Endothelial cell of umbilical vein (primary cell): Measurements from ENCODE around the gene USP19. TPM values are rescaled to one million over a fixed set of nuclear protein-coding genes. Genes with fewer than 3 reads are reported as not detected.

Experiments used
- BruUV-seq: library from RNA; stranded (reverse); fragments of 400-500 nt; replicated peaks from 2 replicates; lab custom pipeline; 2021; lab: Mats Ljungman, UMichigan
- CTCF ChIA-PET: fragments of 300-600, 350-600 bp; sonication (Branson Sonifier 250); formaldehyde crosslinking; loops from one replicate; lab custom pipeline; 2021; ENCODE audit warnings: antibody characterized with exemption, inconsistent platforms; lab: Charles Lee
- POLR2A ChIA-PET: fragments of 300-600, 350-600 bp; sonication (Branson Sonifier 250); formaldehyde crosslinking; loops from one replicate; lab custom pipeline; 2021; ENCODE audit warnings: antibody characterized with exemption, inconsistent platforms; lab: Charles Lee
- DNase-seq: peaks from one replicate; pipeline ENCODE4 v3.0.0-alpha.2; 2011; ENCODE audit warnings: low read depth, low spot score
- FAIRE-seq: peaks from 2 replicates; lab custom pipeline; 2011; peaks lifted over from hg19 to GRCh38; lab: Jason Lieb, UNC
- H2AFZ ChIP-seq: 2 replicates; pipeline ENCODE4 v1.6.0; 2012; ENCODE audit warnings: low read depth, low read length, control low read depth, inconsistent platforms
- H3K27ac ChIP-seq: 2 replicates; pipeline ENCODE4 v1.5.1; 2011; ENCODE audit warnings: low read depth, mild to moderate bottlenecking, control low read depth, low read length, moderate library complexity; ENCODE audit not compliant: insufficient read depth
- H3K27me3 ChIP-seq, 2 experiments: 2 replicates each; pipeline versions ENCODE4 v1.6.0 to v1.6.1; 2011; ENCODE audit warnings: low read length in 2 of 2, mixed read lengths in 1 of 2; ENCODE audit not compliant: control insufficient read depth in 2 of 2, insufficient read depth in 2 of 2
- H3K36me3 ChIP-seq, 2 experiments: 2 replicates in 1 of 2; 3 replicates in 1 of 2; pipeline ENCODE4 v1.5.1; 2011; ENCODE audit warnings: low read length in 2 of 2, mild to moderate bottlenecking in 1 of 2, moderate library complexity in 1 of 2; ENCODE audit not compliant: control insufficient read depth in 2 of 2, insufficient read depth in 2 of 2; ENCODE audit errors: extremely low read depth in 1 of 2
- H3K4me1 ChIP-seq: 3 replicates; pipeline ENCODE4 v1.5.1; 2011; ENCODE audit warnings: mild to moderate bottlenecking, low read length; ENCODE audit not compliant: control insufficient read depth, insufficient read depth; ENCODE audit errors: extremely low read depth
- H3K4me2 ChIP-seq: 2 replicates; pipeline ENCODE4 v1.6.1; 2011; ENCODE audit warnings: low read length, control low read depth, mixed read lengths; ENCODE audit not compliant: insufficient read depth
- H3K4me3 ChIP-seq, 3 experiments: fragments of 200-600 bp in 1 of 3; sonication (generic), shearing (Covaris generic) in 1 of 3; replicated peaks in 1 of 3; 2 replicates each; pipeline ENCODE4 v1.5.1; 2011 to 2016; ENCODE audit warnings: control low read depth in 3 of 3, low read length in 3 of 3, mild to moderate bottlenecking in 2 of 3, inconsistent platforms in 1 of 3, low read depth in 1 of 3, moderate library complexity in 1 of 3; ENCODE audit not compliant: insufficient read depth in 1 of 3
- H3K79me2 ChIP-seq: 2 replicates; pipeline ENCODE4 v1.6.0; 2012; ENCODE audit warnings: low read length, inconsistent platforms; ENCODE audit not compliant: control insufficient read depth, insufficient read depth
- H3K9ac ChIP-seq: replicated peaks from 2 replicates; pipeline ENCODE3; 2011; ENCODE audit warnings: low read length, control low read depth; ENCODE audit not compliant: insufficient read depth; ENCODE audit errors: extremely low read depth
- H3K9me1 ChIP-seq: replicated peaks from 3 replicates; pipeline ENCODE4 v1.6.0; 2011; ENCODE audit warnings: mild to moderate bottlenecking, low read length; ENCODE audit not compliant: control insufficient read depth, insufficient read depth; ENCODE audit errors: extremely low read depth
- H3K9me3 ChIP-seq: replicated peaks from 2 replicates; pipeline ENCODE4 v1.5.1; 2012; ENCODE audit warnings: low read length, inconsistent platforms; ENCODE audit not compliant: control insufficient read depth, insufficient read depth
- H4K20me1 ChIP-seq: replicated peaks from 2 replicates; pipeline ENCODE3; 2011; ENCODE audit warnings: mild to moderate bottlenecking, low read length; ENCODE audit not compliant: control insufficient read depth, insufficient read depth; ENCODE audit errors: extremely low read depth
- EZH2 ChIP-seq: IDR thresholded peaks from 2 replicates; pipeline ENCODE4 v1.6.1; 2012; ENCODE audit warnings: borderline replicate concordance, low read depth, mild to moderate bottlenecking, moderate library complexity, low read length, inconsistent platforms; ENCODE audit not compliant: severe bottlenecking
- FOS ChIP-seq: IDR thresholded peaks from 2 replicates; pipeline ENCODE4 v1.6.1; 2011; ENCODE audit warnings: mild to moderate bottlenecking, low read length, moderate library complexity, borderline replicate concordance; ENCODE audit not compliant: insufficient read depth
- GATA2 ChIP-seq: IDR thresholded peaks from 2 replicates; pipeline ENCODE4 v1.7.0; 2011; ENCODE audit warnings: low read depth, mild to moderate bottlenecking, moderate library complexity, mixed read lengths, low read length; ENCODE audit not compliant: insufficient read length, insufficient read depth
- JUN ChIP-seq: IDR thresholded peaks from 2 replicates; pipeline ENCODE4 v1.6.1; 2011; ENCODE audit warnings: borderline replicate concordance, low read depth; ENCODE audit not compliant: insufficient read length, insufficient read depth
- MYC ChIP-seq: IDR thresholded peaks from one replicate; pipeline ENCODE4 v1.6.1; 2011; ENCODE audit warnings: mild to moderate bottlenecking, low read depth, low read length
- POLR2A ChIP-seq: IDR thresholded peaks from 2 replicates; pipeline ENCODE4 v1.6.1; 2012; ENCODE audit warnings: low read depth, mild to moderate bottlenecking, control low read depth, low read length
- POLR2AphosphoS5 ChIP-seq: IDR thresholded peaks from 2 replicates; pipeline ENCODE4 v1.6.1; 2012; ENCODE audit warnings: low read depth, mild to moderate bottlenecking, control low read depth, low read length, moderate library complexity; ENCODE audit not compliant: insufficient read depth
- dilution Hi-C: fragments of 300-500 bp; cut with MboI; formaldehyde crosslinking; loops from one replicate; pipeline ENCODE4 v1.15.0; 2019; ENCODE audit warnings: low sequenced_read_pairs; ENCODE audit not compliant: extremely low pct_ligation_motif_present
- intact Hi-C: fragments of 100-400 bp; cut with micrococcal nuclease; formaldehyde crosslinking; loops from one replicate; pipeline ENCODE4 v1.10.0; 2022
- polyA plus RNA-seq, 4 experiments: library from polyadenylated mRNA; depleted of rRNA in 3 of 4; stranded (reverse) in 3 of 4; unstranded in 1 of 4; fragments of >200 nt; gene quantifications; 2 replicates each; pipeline versions ENCODE4 v1.2.1 to v1.2.3, GENCODE V29; 2011 to 2012; ENCODE audit warnings: missing spikeins in 1 of 4
- total RNA-seq: library from RNA; stranded (reverse); gene quantifications from 2 replicates; pipeline ENCODE4 v1.2.3, GENCODE V29; 2021
- TF ChIP-seq, protein P1 (sequence below): IDR thresholded peaks from 2 replicates; pipeline ENCODE4 v1.6.1; 2011; ENCODE audit not compliant: insufficient read depth, insufficient read length
- TF ChIP-seq, protein P2 (sequence below), 2 donors: IDR thresholded peaks; 1 replicate in 1 of 2; 2 replicates in 1 of 2; pipeline ENCODE4 v1.5.1; 2011; ENCODE audit warnings: low read length in 2 of 2, mild to moderate bottlenecking in 2 of 2, moderate library complexity in 2 of 2, control low read depth in 1 of 2, inconsistent platforms in 1 of 2, low read depth in 1 of 2; ENCODE audit not compliant: insufficient read depth in 1 of 2; ENCODE audit errors: extremely low read depth in 1 of 2

The USP19 gene
- total and polyA plus RNA-seq, 2 donors (not counting 3 experiments of a cell fraction or from before 2014, with no cell fraction given): 31.3 to 39.1 TPM

DNA sequence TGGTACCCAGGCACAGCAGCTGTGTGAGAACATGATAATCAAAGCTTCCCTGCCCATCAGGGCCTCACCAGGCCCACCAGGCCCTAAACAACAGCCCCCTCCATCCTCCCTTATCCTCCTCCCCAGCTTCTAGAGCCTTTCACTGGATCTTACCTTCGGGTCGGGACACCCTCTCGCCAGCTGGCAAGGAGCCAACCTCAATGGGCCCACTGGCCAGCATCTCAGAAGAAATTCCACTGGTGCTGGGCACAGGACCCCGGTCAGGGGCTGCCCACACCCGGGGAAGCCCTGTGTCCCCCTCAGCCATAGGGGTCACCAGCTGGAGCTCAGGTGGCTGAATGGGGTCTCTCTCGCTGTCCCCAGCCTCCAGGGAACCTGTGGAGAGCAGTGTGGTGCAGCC, 9.3 kb downstream of the USP19 start:
- BruUV-seq: no TSS peak
- ChIA-PET CTCF (interaction anchor here (0.7 to 1.6 kb wide), 2 partner anchors 18 to 21 kb away, joined by 3 to 6 read pairs; partner anchors contain the start of genes LAMB2 and QRICH1), POLR2A (interaction anchor here (1.2 kb wide), 1 partner anchor 18 kb away, joined by 8 read pairs; the partner anchor contains the start of gene QRICH1)
- Histone ChIP-seq H3K9me3 (no peaks in the 10 kb centered on the region), H3K4me3 (no peak overlapping the region), H3K4me2 (no peak overlapping the region), H4K20me1 (no peaks in the 10 kb centered on the region), H3K27me3 (no peaks in the 10 kb centered on the region), H3K9me1 (no peaks in the 10 kb centered on the region), H2AFZ (no peak overlapping the region), H3K36me3 (peaks cover 8 to 63% of the 10 kb centered on the region in 2 experiments), H3K79me2 (no peaks in the 10 kb centered on the region), H3K27ac (no peak overlapping the region), H3K9ac (no peak overlapping the region), H3K4me1 (no peaks in the 10 kb centered on the region)
- dilution Hi-C loops: no loop called here
- DNase-seq: no peak
- no peak for TF ChIP-seq POLR2A
- TF ChIP-seq POLR2AphosphoS5: no peak
- TF ChIP-seq, protein P1, sequence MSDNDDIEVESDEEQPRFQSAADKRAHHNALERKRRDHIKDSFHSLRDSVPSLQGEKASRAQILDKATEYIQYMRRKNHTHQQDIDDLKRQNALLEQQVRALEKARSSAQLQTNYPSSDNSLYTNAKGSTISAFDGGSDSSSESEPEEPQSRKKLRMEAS: no peak
- TF ChIP-seq EZH2: no peak
- TF ChIP-seq GATA2: no peak
- TF ChIP-seq MYC: no peak
- no peak for TF ChIP-seq FOS
- no peak for TF ChIP-seq JUN
- TF ChIP-seq, protein P2, sequence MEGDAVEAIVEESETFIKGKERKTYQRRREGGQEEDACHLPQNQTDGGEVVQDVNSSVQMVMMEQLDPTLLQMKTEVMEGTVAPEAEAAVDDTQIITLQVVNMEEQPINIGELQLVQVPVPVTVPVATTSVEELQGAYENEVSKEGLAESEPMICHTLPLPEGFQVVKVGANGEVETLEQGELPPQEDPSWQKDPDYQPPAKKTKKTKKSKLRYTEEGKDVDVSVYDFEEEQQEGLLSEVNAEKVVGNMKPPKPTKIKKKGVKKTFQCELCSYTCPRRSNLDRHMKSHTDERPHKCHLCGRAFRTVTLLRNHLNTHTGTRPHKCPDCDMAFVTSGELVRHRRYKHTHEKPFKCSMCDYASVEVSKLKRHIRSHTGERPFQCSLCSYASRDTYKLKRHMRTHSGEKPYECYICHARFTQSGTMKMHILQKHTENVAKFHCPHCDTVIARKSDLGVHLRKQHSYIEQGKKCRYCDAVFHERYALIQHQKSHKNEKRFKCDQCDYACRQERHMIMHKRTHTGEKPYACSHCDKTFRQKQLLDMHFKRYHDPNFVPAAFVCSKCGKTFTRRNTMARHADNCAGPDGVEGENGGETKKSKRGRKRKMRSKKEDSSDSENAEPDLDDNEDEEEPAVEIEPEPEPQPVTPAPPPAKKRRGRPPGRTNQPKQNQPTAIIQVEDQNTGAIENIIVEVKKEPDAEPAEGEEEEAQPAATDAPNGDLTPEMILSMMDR (IDR thresholded peaks at IDR 0.05; ENCODE audit: extremely low read depth in 1 of 2, insufficient read depth in 1 of 2, low read depth in 1 of 2, low read length in 2 of 2): no peak
- intact Hi-C loops: no loop called here
- no peak for FAIRE-seq
